AG09309 (cell line): Measurements from ENCODE around the gene JADE2.
"Not testable (repeated sequence)": the region's sequence is repeated elsewhere in the genome, so short reads cannot be mapped to it uniquely, and the experiment has no call there.

Source experiments
- DNase-seq: peaks from one replicate; pipeline ENCODE4 v3.0.0-alpha.2; 2010; ENCODE audit warnings: low read depth
- H3K4me3 ChIP-seq: 2 replicates; pipeline ENCODE4 v1.5.1; 2011; ENCODE audit warnings: mild to moderate bottlenecking, low read depth, low read length, moderate library complexity; ENCODE audit not compliant: control insufficient read depth
- TF ChIP-seq, protein P1 (sequence below): IDR thresholded peaks from 2 replicates; pipeline ENCODE4 v1.5.1; 2011; ENCODE audit warnings: mild to moderate bottlenecking, low read depth, low read length, inconsistent platforms; ENCODE audit not compliant: insufficient read depth, control insufficient read depth; ENCODE audit errors: missing control alignments

JADE2 gene

DNA sequence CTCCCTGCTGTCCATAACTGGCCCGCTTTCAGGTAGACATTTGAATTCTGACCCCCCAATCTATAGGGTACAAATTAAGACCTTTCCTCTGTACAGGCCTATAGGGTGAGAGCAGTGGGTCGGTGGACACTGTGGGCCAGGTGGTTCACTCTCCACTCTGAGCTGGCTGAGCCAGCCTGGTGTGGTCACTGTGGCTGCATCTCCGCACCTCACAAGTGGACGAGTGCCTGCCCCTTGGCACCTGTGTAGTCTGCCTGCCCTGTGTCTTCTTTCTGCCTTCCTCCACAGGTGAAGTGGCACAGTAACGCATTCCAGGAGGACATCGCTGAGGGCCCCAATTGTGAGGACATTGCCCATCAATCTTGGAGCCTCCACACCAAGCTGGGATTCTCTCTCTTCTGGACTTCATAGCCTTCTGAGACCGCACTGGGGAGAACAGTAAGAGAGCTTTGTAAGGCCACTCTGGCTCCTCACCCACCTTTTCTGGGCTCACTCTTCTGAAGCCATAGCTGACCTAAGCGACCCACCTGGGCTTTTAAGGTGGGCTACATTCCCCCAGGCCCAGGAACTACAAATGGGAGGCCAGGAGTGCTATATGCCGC lies 33.5 kb upstream of the JADE2 start:
- no peak overlapping the region for H3K4me3 ChIP-seq
- TF ChIP-seq, protein P1, sequence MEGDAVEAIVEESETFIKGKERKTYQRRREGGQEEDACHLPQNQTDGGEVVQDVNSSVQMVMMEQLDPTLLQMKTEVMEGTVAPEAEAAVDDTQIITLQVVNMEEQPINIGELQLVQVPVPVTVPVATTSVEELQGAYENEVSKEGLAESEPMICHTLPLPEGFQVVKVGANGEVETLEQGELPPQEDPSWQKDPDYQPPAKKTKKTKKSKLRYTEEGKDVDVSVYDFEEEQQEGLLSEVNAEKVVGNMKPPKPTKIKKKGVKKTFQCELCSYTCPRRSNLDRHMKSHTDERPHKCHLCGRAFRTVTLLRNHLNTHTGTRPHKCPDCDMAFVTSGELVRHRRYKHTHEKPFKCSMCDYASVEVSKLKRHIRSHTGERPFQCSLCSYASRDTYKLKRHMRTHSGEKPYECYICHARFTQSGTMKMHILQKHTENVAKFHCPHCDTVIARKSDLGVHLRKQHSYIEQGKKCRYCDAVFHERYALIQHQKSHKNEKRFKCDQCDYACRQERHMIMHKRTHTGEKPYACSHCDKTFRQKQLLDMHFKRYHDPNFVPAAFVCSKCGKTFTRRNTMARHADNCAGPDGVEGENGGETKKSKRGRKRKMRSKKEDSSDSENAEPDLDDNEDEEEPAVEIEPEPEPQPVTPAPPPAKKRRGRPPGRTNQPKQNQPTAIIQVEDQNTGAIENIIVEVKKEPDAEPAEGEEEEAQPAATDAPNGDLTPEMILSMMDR: no peak
- DNase-seq: no peak

- TF ChIP-seq, protein P1: no peak
- no peak overlapping the region for H3K4me3 ChIP-seq
- DNase-seq: no peak
Measured at GRCh38 chr5:134492568-134492967, 32.9 kb upstream of the JADE2 start.

GRCh38 chr5:134493461-134494055 lies 31.9 kb upstream of the JADE2 start:
- DNase-seq: no peak
- H3K4me3 ChIP-seq: no peak overlapping the region
- TF ChIP-seq, protein P1: no peak

- no peak overlapping the region for H3K4me3 ChIP-seq
- no peak for DNase-seq
- TF ChIP-seq, protein P1: no peak
Measured at GRCh38 chr5:134494780-134495179, 30.7 kb upstream of the JADE2 start.

- not testable (repeated sequence) for DNase-seq, H3K4me3 ChIP-seq
Measured at GRCh38 chr5:134499905-134500304, 25.6 kb upstream of the JADE2 start.

DNA sequence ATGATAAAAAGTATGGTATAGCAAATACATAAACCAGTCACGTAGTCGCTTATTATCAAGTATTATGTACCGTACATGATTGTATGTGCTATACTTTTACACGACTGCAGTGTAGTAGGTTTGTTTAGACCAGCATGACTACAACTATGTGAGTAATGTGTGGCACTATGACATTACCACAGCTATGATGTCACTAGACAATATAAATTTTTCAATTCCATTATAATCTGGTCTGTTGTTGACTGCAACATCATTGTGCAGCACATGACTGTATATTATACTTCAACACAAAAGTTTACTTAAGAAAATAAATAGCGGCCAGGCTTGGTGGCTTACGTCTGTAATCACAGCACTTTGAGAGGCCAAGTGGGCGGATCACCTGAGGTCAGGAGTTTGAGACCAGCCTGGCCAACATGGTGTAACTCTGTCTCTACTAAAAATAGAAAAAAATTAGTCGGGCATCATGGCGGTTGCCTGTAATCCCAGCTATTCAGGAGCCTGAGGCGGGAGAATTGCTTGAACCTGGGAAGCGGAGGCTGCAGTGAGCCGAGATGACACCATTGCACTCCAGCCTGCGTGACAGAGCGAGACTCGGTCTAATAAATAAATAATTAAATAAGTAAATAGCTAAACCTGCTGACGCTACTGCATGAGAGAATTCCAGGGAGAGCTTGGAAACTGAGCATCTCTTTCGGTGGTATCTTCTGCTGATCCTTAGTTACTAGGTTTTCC lies 24.6 kb upstream of the JADE2 start:
- TF ChIP-seq, protein P1: no peak
- DNase-seq: no peak
- no peak overlapping the region for H3K4me3 ChIP-seq

GRCh38 chr5:134502259-134502658 lies 23.2 kb upstream of the JADE2 start:
- no peak overlapping the region for H3K4me3 ChIP-seq
- TF ChIP-seq, protein P1: no peak
- DNase-seq: no peak
